HG02970 (cell line): ENCODE results near the gene RERE.
"Not testable (repeated sequence)": the region's sequence is repeated elsewhere in the genome, so short reads cannot be mapped to it uniquely, and the experiment has no call there.

ENCODE experiments used
- ATAC-seq: cut with Tn5 transposase; IDR thresholded peaks from one replicate; pipeline ENCODE4 v1.9.1; 2021; ENCODE audit warnings: mild to moderate bottlenecking, moderate library complexity, moderate number of reproducible peaks; ENCODE audit not compliant: unreplicated experiment, low FRiP score

The RERE gene

DNA sequence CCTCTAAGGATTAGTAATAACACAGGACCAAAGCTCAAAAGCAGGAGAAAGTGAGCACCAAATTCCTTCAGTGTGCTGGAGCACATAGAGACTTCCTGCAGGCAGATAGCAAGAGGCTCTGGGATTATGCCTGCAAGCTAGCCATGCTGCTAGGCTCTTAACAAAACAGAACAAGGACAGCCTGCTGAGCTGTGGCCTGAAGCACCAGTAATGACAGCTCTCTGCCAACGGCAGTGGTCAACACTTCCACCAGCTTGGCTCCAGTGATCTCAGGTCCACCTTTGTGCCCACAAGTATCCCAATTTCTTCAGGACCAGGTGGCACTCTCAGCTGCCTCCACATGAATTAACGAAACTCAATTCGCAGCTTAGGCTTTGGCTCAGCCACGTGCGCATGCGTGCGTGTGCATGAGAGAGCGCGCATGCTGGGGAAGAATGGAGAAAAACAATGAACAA lies 435.4 kb downstream of the RERE start:
- ATAC-seq: no peak

GRCh38 chr1:8381618-8382017 lies 435.8 kb downstream of the RERE start:
- no peak for ATAC-seq

- ATAC-seq: not testable (repeated sequence)
Observed at GRCh38 chr1:8380310-8380709, 437.1 kb downstream of the RERE start.

DNA sequence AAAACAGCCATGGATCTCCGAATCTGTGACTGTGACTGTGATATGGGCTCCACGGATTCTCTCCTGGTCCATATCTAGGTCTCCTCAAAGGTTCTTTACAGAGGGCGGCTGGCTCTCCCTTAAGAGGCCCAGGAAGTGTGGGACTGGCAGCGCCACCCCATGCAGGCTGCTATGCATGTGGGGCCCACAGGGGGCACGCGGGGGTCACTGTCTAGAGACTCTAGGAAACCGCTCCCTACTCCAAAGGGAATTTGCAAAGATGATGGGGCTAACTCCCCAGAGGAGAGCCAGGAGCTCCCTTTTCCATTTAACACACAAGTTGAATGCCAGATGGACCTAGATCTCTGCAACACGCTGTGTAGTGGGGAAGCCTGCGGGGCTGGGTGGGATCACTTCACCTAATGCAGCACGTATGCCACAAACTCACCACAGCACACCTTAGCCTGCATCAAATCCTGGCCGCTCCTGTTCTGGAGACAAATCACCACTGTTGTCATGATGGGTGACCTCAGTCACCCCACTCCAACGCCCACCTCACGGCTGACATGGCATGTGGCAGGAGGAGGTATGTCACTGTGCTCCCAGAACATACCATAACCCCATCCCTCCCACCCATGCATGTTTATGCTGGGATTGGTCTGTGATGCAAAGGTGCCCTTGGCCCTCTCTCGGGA lies 437.8 kb downstream of the RERE start:
- no peak for ATAC-seq

DNA sequence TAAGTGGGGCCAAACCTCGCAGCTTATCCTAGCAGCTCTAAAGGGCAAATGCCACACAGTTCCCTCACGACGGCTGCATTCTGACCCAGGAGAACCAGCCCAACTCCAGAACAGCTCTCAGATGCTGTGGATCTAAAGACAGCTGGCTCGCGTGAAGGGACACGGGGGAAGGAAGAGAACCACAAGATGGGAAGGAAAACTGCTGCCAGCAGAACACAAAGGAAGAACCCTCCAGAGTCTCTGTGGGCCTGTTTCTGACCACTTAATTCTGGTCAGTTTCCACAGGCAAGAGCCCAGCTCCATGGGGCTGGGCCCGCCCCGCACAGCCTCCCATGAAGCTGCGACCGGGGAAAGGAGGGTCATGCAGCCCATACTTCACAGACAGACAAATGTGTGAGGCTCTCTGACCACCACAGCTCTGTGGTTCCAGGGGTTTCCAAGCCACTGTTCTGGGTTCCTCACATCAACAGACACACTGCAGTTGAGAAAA lies 438.4 kb downstream of the RERE start:
- ATAC-seq: no peak

- ATAC-seq: no peak
Observed at GRCh38 chr1:8378178-8378577, 439.3 kb downstream of the RERE start.

DNA sequence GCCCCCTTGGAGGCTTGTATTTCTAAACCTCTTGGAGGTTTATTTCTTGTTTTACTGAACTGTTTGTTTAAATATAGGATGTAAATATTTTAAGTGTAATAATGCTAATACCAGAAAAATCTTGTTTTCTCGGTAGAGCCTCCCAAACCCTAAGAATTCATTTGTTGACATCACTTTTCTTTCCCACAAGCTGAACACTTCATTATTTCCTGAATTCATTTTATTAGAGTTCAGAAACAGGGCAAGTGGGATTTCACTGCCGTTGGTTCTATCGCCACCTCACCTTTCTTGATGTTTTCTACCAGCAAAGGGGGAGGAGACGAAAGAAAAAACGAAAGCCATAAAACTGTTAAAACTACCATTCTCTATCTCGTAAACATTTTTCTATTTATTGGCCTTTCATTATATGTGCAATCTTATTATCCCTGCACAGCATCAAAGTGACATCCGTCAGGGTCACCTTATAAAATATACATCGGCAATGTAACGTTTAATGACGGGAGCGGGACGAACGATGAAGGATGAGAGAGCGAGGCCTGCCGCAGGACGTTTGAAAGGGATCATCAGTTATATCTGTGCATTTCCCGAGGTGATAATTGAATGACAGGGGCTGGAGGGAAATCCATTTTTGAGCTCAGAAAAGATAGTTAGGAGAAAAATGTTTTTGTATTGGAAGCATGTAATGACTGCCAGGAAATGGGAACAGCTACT lies 440.0 kb downstream of the RERE start:
- no peak for ATAC-seq

- ATAC-seq: no peak
Observed at GRCh38 chr1:8376358-8376840, 441.0 kb downstream of the RERE start.

- ATAC-seq: no peak
Observed at GRCh38 chr1:8374812-8375211, 442.6 kb downstream of the RERE start.

- no peak for ATAC-seq
Observed at GRCh38 chr1:8374356-8374755, 443.1 kb downstream of the RERE start.

- no peak for ATAC-seq
Observed at GRCh38 chr1:8373581-8374241, 443.7 kb downstream of the RERE start.

GRCh38 chr1:8373125-8373524 lies 444.3 kb downstream of the RERE start:
- ATAC-seq: no peak

GRCh38 chr1:8371372-8371991 lies 446.0 kb downstream of the RERE start:
- ATAC-seq: no peak

GRCh38 chr1:8370905-8371315 lies 446.5 kb downstream of the RERE start:
- ATAC-seq: no peak

- no peak for ATAC-seq
Observed at GRCh38 chr1:8370046-8370881, 447.2 kb downstream of the RERE start.

- no peak for ATAC-seq
Observed at GRCh38 chr1:8368956-8369639, 448.3 kb downstream of the RERE start.

GRCh38 chr1:8367571-8368194 lies 449.8 kb downstream of the RERE start:
- ATAC-seq: no peak

DNA sequence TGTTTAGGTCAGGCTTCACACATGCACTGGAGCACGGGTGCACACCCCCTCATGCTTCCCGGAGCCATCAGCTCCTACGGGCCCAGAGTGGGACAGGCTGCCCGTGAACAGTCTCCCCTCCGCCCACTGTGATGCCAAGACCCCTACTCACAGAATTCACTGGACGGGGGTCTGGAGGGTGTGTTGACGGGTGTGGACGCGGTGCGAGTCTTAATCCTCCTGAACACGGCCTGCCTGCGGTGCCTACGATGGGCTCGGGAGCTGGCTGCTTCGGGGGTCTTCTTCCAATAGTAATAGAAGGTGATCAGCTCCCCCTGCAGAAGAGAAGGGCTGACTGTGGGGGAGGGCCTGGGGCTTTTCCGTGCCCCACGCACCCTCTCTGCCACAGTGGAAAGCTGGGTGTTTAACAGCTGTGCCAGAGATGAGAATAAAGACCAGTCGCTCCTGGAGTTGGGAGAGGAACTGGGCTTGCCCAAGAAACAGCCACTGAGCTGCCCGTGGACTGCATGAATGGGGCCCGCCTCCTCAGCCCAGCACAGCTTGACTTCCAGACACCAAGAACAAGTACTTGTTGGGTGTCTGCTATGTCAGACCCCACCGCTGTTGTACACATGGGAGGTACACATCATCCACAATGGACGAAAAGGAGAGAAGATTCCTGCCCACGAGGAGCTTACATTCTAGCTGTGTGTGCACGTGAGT lies 451.6 kb downstream of the RERE start:
- no peak for ATAC-seq
